Prostate gland (tissue), 2 donors: ENCODE measurements around the gene DBET. TPM values are rescaled to one million over a fixed set of nuclear protein-coding genes. Genes with fewer than 3 reads are reported as not detected.
"Not testable (repeated sequence)": the region's sequence is repeated elsewhere in the genome, so short reads cannot be mapped to it uniquely, and the experiment has no call there.

ENCODE experiments used
- DNase-seq: peaks from one replicate; pipeline ENCODE4 v3.0.0-alpha.2; 2019; ENCODE audit warnings: low spot score
- H3K27ac ChIP-seq, 2 donors: fragments of 200-600 bp; sonication (generic); 2 replicates each; pipeline ENCODE4 v1.5.1; 2017 to 2019
- H3K27me3 ChIP-seq: fragments of 200-600 bp; sonication (generic); replicated peaks from 2 replicates; pipeline ENCODE4 v1.5.1; 2019; ENCODE audit not compliant: insufficient read depth
- H3K36me3 ChIP-seq, 2 donors: fragments of 200-600 bp; sonication (generic); 1 replicate in 1 of 2; 2 replicates in 1 of 2; pipeline versions ENCODE4 v1.5.1 to v1.8.1; 2017 to 2019
- H3K4me1 ChIP-seq: fragments of 200-600 bp; sonication (generic); replicated peaks from 2 replicates; pipeline ENCODE4 v1.5.1; 2019
- H3K4me3 ChIP-seq, 2 donors: fragments of 200-600 bp; sonication (generic); 2 replicates each; pipeline ENCODE4 v1.5.1; 2017 to 2019
- H3K9me3 ChIP-seq: fragments of 200-600 bp; sonication (generic); 2 replicates; pipeline ENCODE4 v1.5.1; 2017
- CTCF ChIP-seq, 4 experiments: fragments of 200-600 bp in 2 of 4; fragments of 450-650 bp in 2 of 4; sonication (generic) in 2 of 4; IDR thresholded peaks; 1 replicate in 3 of 4; 2 replicates in 1 of 4; pipeline ENCODE4 v1.5.1; 2016 to 2019; ENCODE audit warnings: antibody characterized with exemption in 4 of 4, mild to moderate bottlenecking in 2 of 4, moderate library complexity in 2 of 4
- POLR2A ChIP-seq: fragments of 450-650 bp; IDR thresholded peaks from one replicate; pipeline ENCODE4 v1.6.1; 2016; ENCODE audit warnings: antibody characterized with exemption, mild to moderate bottlenecking
- POLR2AphosphoS5 ChIP-seq: sonication (generic); formaldehyde crosslinking; IDR thresholded peaks from one replicate; pipeline ENCODE4 v1.6.1; 2017; ENCODE audit warnings: antibody characterized with exemption
- WGBS: methylation state at CpG from one replicate; pipeline ENCODE4 v1.1.5; 2018; 5-methylcytosine and 5-hydroxymethylcytosine counted together
- intact Hi-C: fragments of 100-400 bp; cut with DNase I; formaldehyde crosslinking; loops from one replicate; pipeline ENCODE4 v1.14.2; 2022
- total RNA-seq, 2 donors: library from RNA; depleted of rRNA; stranded (reverse); fragments of >200 nt; gene quantifications; one replicate each; pipeline ENCODE4 v1.1.0, GENCODE V29; 2016

Gene DBET
- total RNA-seq, 2 donors from 2014 or later = 0.05 TPM; not detected in 1

- 4% methylated on average over 46 of the region's 55 CpGs for WGBS
- H3K9me3 ChIP-seq = no peaks in the 10 kb centered on the region
- intact Hi-C loops = no loop called here
- no peaks in the 10 kb centered on the region for H3K36me3 ChIP-seq
- TF ChIP-seq CTCF (IDR thresholded peaks at IDR 0.05) = no peak
- no peak for TF ChIP-seq POLR2A
- TF ChIP-seq POLR2AphosphoS5 = no peak
- H3K27ac ChIP-seq = no peak overlapping the region
- H3K27me3 ChIP-seq = peaks cover 30% of the 10 kb centered on the region
- no peaks in the 10 kb centered on the region for H3K4me1 ChIP-seq
- peak; percentile 30 for DNase-seq
- no peak overlapping the region for H3K4me3 ChIP-seq
These were observed 43.2 kb upstream of the DBET start for GRCh38 chr4:190020790-190021717.

GRCh38 chr4:190021973-190022372 is 42.3 kb upstream of the DBET start:
- intact Hi-C loops = not testable (repeated sequence)
- H3K27me3 ChIP-seq = peaks cover 28% of the 10 kb centered on the region

GRCh38 chr4:190022614-190023281 is 41.6 kb upstream of the DBET start:
- H3K27me3 ChIP-seq = peaks cover 21% of the 10 kb centered on the region
- DNase-seq = not testable (repeated sequence)

More at GRCh38 chr4:190021973-190022372, 42.3 kb upstream of the DBET start:
- 48% methylated on average over 22 of the region's 39 CpGs for WGBS
- H3K36me3 ChIP-seq, H3K4me1 ChIP-seq, H3K9me3 ChIP-seq, DNase-seq, H3K4me3 ChIP-seq, H3K27ac ChIP-seq: not testable (repeated sequence)

DNA sequence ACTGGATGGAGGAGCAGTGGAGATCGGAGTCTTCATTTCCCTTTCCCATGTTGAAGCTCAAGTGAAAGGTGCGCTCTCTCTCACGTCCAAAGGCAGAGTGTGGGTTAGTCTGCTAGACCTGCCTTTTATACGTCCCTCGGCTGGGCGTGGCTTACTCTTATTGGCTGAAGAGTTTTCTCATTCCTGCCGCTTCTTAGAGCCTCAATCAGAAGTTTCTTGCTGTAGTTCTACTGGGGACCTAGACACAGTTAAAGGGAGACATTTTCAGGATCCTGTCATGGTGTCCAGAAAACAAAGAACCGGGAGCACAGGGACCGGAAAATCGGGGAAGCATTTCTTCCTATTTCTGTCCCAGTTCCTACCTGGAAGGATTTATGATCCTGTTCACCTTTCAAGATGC is 37.1 kb upstream of the DBET start, which contains the start of gene FRG2:
Gene FRG2, minus strand, starts transcription at position 101 of the 400 bp plus-strand sequence. Its CDS starts 52 bp downstream, at position 49.
- WGBS = no CpG with 5 or more reads among the region's 10 CpGs
- intact Hi-C loops, H3K27me3 ChIP-seq: not testable (repeated sequence)

More at GRCh38 chr4:190022614-190023281, 41.6 kb upstream of the DBET start:
- H3K9me3 ChIP-seq, H3K27ac ChIP-seq, H3K36me3 ChIP-seq, H3K4me3 ChIP-seq, H3K4me1 ChIP-seq, intact Hi-C loops: not testable (repeated sequence)
- 15% methylated on average over 29 of the region's 47 CpGs for WGBS

GRCh38 chr4:190031264-190031663 is 33.0 kb upstream of the DBET start:
- H3K4me3 ChIP-seq, H3K27me3 ChIP-seq, intact Hi-C loops, DNase-seq, H3K4me1 ChIP-seq, H3K9me3 ChIP-seq, H3K36me3 ChIP-seq, H3K27ac ChIP-seq: not testable (repeated sequence)
- WGBS = no CpG with 5 or more reads among the region's 5 CpGs

More for the DNA sequence above, 37.1 kb upstream of the DBET start, which contains the start of gene FRG2:
- not testable (repeated sequence) for H3K4me3 ChIP-seq, DNase-seq, H3K36me3 ChIP-seq, H3K27ac ChIP-seq, H3K4me1 ChIP-seq, H3K9me3 ChIP-seq

DNA sequence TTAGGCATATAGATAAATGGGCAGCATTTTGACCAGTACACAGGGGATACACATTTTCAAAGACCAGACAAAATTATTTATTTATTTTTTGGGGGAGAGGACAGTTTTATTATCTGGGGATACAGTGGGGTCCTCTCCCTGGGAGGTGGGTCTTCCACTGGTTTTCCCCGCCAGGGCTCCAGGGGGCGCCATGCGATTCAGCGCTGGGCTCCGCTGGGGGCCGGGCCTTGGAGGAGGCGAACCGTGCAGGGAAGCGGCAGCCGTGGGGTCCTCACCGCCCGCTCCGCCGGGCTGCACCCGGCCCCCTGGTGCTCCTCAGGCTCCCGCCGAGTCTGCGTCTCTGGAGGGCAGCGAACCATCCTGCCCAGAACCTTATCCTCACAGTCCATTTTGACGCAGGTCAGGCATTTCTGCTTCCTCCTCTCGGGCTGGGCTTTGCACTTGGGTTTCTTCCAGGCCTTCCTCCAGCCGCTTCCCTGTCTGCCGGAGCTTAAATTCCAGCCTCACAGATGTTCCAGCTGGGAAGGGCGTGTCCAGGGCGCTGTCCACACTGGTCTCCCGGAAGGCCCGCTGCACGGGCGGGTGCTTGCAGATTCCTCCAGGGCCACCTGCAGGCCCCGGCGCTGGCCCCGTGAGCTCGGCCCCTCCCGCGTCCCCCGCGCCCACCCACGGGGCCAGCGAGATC is 26.5 kb upstream of the DBET start:
- H3K4me1 ChIP-seq, H3K9me3 ChIP-seq, H3K4me3 ChIP-seq, H3K36me3 ChIP-seq, H3K27me3 ChIP-seq, DNase-seq, H3K27ac ChIP-seq, intact Hi-C loops: not testable (repeated sequence)
- WGBS = no CpG with 5 or more reads among the region's 39 CpGs

- intact Hi-C loops, H3K27me3 ChIP-seq, H3K4me3 ChIP-seq, H3K9me3 ChIP-seq, H3K36me3 ChIP-seq, DNase-seq, H3K4me1 ChIP-seq, H3K27ac ChIP-seq: not testable (repeated sequence)
- WGBS = 9% methylated on average over 22 of the region's 40 CpGs
These were observed 23.4 kb upstream of the DBET start for GRCh38 chr4:190040873-190041272.

DNA sequence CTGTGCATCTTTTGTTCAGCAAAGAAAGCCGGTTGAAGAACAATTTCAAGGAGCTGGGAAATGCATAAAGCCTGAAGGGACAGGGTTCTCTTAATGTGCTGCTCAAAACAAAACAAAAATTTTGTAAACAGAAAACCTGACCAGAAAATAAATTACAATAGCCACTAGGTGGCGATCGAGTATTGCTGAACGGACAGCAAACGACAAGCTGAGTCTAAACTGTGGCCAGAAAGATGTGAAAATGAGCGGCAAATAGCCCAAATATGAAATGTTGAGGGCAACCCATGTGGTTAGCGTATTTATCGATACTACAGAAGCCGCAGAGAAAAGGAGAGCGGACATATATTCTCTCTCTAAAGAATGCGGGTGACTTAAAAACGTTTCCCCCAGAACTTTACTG is 16.7 kb upstream of the DBET start:
- intact Hi-C loops, H3K4me1 ChIP-seq: not testable (repeated sequence)
- WGBS = 0% methylated on average over 1 of the region's 12 CpGs

DNA sequence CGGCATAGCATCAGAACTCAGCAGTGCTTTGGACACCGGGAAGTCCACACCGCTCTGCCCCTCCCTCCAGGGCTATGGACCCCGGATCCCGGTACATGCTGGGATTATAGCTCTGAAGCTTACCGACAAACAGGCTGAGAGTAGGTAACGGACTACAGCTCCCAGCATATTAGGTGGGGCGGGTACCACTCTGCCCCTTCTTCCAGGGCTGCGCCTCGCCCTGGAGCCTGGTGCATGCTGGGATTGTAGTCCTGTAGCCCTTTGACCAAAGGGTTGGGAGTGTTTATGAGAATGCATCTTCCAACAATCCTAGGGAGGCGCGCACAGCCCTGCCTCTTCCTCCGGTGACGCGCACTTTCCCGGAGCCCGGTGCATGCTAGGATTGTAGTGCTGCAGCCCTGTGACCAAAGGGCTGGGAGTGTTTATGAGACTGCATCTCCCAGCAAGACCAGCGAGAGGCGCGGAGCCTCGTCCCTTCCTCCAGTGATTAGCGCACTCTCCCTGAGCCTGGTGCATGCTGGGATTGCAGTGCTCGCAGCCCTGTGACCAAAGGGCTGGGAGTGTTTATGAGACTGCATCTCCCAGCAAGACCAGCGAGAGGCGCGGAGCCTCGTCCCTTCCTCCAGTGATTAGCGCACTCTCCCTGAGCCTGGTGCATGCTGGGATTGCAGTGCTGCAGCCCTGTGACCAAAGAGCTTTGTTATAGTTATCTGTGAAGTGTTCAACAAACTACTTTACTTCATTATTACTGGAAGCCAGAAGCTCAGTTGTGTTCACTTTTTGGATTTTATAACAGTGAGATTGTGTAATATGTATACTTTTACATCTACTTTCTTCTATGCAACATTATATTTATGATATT is 14.7 kb upstream of the DBET start:
- H3K27me3 ChIP-seq, H3K4me1 ChIP-seq, H3K36me3 ChIP-seq, DNase-seq, H3K4me3 ChIP-seq, H3K27ac ChIP-seq, intact Hi-C loops, H3K9me3 ChIP-seq: not testable (repeated sequence)
- WGBS = no CpG with 5 or more reads among the region's 28 CpGs

More for the DNA sequence above, 16.7 kb upstream of the DBET start:
- H3K27me3 ChIP-seq, H3K4me3 ChIP-seq, H3K36me3 ChIP-seq, H3K27ac ChIP-seq, DNase-seq, H3K9me3 ChIP-seq: not testable (repeated sequence)

DNA sequence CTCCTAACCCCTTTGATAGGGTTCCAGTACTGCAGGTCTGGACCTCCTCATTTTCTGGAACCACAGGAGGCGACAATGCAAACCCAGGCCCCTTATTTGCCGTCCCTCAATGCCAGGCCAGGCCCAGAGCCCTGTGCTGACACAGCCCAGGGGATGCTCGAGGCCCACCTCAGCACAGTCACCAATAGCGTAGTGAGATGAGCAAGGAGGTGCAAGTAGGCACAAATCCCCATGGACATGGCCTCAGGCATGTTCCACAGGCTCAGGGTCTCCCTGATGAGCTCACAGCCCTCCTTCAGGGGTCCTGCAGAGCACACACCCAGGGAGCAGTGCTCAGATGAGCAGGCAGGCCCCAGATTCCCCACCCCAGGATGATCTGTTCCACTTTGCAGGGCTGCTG is 5.3 kb upstream of the DBET start:
- intact Hi-C loops, H3K36me3 ChIP-seq, H3K9me3 ChIP-seq, H3K27me3 ChIP-seq, DNase-seq, H3K27ac ChIP-seq, H3K4me3 ChIP-seq, H3K4me1 ChIP-seq: not testable (repeated sequence)
- 100% methylated on average over 1 of the region's 4 CpGs for WGBS
